ENCODE results near the gene EPS8L2. TPM values are rescaled to one million over a fixed set of nuclear protein-coding genes. Genes with fewer than 3 reads are reported as not detected.

The EPS8L2 gene
- total RNA-seq, 1 donor from 2014 or later: 2.2 TPM

GRCh38 chr11:723120-723883, 17.3 kb downstream of the EPS8L2 start:
- no peaks in the 10 kb centered on the region for H3K36me3 ChIP-seq
- peaks cover 39% of the 10 kb centered on the region for H3K4me1 ChIP-seq
- DNase-seq: no peak
- peak; percentile 67 for TF ChIP-seq CTCF (IDR thresholded peaks at IDR 0.05; ENCODE audit: borderline replicate concordance)
- no peak overlapping the region for H3K4me3 ChIP-seq
- H3K9me3 ChIP-seq (replicated peaks): no peaks in the 10 kb centered on the region
- H3K27ac ChIP-seq (replicated peaks): no peak overlapping the region
- intact Hi-C loops (cut with micrococcal nuclease): loop anchor here (10.0 kb wide), 1 partner anchor 59 kb away; no protein-coding TSS in a partner anchor
- peaks cover 92% of the 10 kb centered on the region for H3K27me3 ChIP-seq (ENCODE audit: low read depth)

- Histone ChIP-seq H3K27me3 (ENCODE audit: low read depth) (peaks cover 93% of the 10 kb centered on the region), H3K27ac (replicated peaks) (no peak overlapping the region), H3K36me3 (no peaks in the 10 kb centered on the region), H3K4me1 (peaks cover 42% of the 10 kb centered on the region), H3K9me3 (replicated peaks) (no peaks in the 10 kb centered on the region), H3K4me3 (no peak overlapping the region)
- intact Hi-C loops (cut with micrococcal nuclease): loop anchor here (10.0 kb wide), 1 partner anchor 59 kb away; no protein-coding TSS in a partner anchor
- no peak for TF ChIP-seq CTCF (IDR thresholded peaks at IDR 0.05; ENCODE audit: borderline replicate concordance)
- DNase-seq: no peak
Observed at GRCh38 chr11:724049-724777, 18.2 kb downstream of the EPS8L2 start.

GRCh38 chr11:724778-725386, 18.9 kb downstream of the EPS8L2 start:
- Histone ChIP-seq H3K27me3 (ENCODE audit: low read depth) (peaks cover 91% of the 10 kb centered on the region), H3K27ac (replicated peaks) (no peak overlapping the region), H3K4me1 (peaks cover 42% of the 10 kb centered on the region), H3K36me3 (no peaks in the 10 kb centered on the region), H3K9me3 (replicated peaks) (no peaks in the 10 kb centered on the region), H3K4me3 (no peak overlapping the region)
- DNase-seq: no peak
- TF ChIP-seq CTCF (IDR thresholded peaks at IDR 0.05; ENCODE audit: borderline replicate concordance): no peak
- intact Hi-C loops (cut with micrococcal nuclease): loop anchor here (10.0 kb wide), 1 partner anchor 60 kb away; no protein-coding TSS in a partner anchor

- peaks cover 87% of the 10 kb centered on the region for H3K27me3 ChIP-seq (ENCODE audit: low read depth)
- intact Hi-C loops (cut with micrococcal nuclease): loop anchor here (10.0 kb wide), 1 partner anchor 61 kb away; no protein-coding TSS in a partner anchor
- DNase-seq: no peak
- H3K4me3 ChIP-seq: peak overlapping the region; percentile 53
- no peak overlapping the region for H3K27ac ChIP-seq (replicated peaks)
- no peaks in the 10 kb centered on the region for H3K9me3 ChIP-seq (replicated peaks)
- H3K4me1 ChIP-seq: peaks cover 39% of the 10 kb centered on the region
- H3K36me3 ChIP-seq: no peaks in the 10 kb centered on the region
- no peak for TF ChIP-seq CTCF (IDR thresholded peaks at IDR 0.05; ENCODE audit: borderline replicate concordance)
Observed at GRCh38 chr11:725624-726202, 19.7 kb downstream of the EPS8L2 start.

All from left ventricle myocardium inferior (tissue), 1 donor.